HG03159 (cell line): ENCODE measurements around the gene CYP26A1.
A peak's percentile ranks its signal among the peaks of the same experiment; 100 is the strongest.

Source experiments
- ATAC-seq: cut with Tn5 transposase; IDR thresholded peaks from one replicate; pipeline ENCODE4 v1.9.1; 2021; ENCODE audit warnings: mild to moderate bottlenecking, moderate library complexity; ENCODE audit not compliant: unreplicated experiment

Gene CYP26A1

DNA sequence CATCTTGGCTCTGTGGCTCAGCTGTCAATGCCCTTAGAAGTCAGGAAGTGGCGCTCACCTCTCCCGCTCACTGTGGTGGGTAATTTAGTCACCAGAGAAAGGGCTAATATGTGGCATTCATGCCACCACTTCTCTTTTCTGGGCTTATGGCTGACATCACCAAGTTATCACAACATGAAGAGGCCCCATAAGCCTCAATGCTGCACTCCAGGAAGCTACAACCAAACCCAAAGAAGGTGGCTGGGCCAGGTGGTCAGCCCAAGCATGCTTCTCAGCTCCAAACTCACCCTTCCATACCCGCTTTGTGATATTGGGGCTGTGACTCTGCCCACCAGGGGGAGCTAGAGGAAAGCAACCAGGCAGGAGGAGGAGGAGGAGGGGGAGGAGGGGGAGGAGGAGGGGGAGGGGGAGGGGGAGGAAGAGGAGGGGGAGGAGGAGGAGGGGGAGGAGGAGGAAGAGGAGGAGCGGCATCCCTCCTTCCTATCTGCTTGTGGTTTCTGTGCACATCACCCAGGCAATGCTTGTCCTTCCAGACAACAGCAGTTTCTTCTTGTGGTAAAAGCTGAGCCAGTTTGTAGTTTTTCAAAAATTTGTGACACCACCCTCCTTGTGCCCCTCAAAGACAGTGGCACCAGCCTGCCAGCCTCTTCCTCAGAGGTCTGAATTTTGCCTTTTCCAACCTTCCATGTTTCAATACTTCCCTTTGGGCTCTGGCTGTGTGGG, 42.1 kb downstream of the CYP26A1 start:
- no peak for ATAC-seq

DNA sequence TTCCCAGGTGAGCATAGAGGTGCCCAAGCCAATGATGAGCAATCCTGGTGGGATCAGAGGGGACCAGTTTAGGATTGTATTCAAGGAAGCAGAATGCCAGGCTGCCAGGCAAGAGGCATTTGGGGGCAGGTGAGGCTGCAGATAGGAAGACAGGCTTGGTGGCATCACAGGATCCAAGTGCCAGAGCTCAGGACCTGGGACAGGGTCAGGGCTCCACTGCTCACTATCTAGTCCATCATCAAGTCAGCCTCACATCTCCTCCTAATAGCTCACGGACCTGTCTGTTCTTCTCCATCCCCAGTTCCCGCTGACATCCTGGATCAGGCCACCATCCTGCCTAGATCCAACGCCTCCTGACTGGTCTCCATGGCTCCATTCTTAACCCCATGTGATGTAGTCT, 47.6 kb downstream of the CYP26A1 start:
- no peak for ATAC-seq

GRCh38 chr10:93123766-93124165, 50.1 kb downstream of the CYP26A1 start:
- no peak for ATAC-seq

GRCh38 chr10:93124580-93125318, 51.1 kb downstream of the CYP26A1 start:
- peak; percentile 78 for ATAC-seq

DNA sequence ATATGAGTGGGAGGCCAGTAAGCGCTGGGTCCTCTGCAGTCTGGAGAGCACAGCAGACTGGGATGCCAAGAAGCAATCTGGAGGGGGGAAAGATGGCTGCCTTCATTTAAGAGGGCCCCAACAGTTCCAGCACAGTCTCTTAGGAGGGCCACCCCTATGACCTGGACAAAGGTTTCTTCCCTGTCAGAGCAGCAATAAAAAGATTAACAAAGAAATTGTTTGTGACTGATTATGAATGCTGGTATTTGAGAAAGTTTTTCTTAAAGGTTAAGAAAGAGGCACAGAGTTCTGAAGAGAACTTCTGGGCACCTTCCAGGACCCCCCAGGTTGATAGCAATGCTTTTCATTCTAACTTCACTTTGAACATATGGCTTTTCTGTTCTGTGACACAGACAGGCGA, 52.3 kb downstream of the CYP26A1 start:
- no peak for ATAC-seq

DNA sequence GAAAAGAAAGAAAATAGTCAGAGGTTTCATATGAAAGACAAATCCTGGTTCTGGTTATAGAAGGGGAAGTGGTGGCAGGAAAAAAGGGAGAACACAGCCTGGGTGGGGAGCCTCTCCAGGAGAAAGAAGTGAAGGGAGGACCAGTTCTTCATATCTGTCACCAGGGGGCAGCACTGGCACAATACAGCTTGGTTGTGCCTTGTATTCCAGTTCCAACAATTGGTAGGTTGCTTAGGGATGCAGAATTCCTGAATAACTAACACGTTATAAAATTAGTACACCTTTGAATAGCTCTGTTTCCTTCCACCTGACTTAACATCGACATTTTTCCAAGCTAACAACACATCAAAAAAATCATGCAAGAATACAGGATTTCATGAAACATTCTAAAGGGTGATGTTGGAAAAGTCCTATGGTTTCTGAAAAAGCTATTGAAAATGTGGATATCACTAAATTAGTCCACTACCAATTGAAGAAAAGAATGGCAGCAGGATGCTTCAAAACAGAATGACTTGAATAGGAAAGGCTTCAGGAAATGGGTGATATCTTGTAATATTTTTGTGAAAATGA, 52.9 kb downstream of the CYP26A1 start:
- ATAC-seq = no peak
